Umbilical cord (tissue), 2 donors: ENCODE data around the gene PAFAH1B2. TPM values are rescaled to one million over a fixed set of nuclear protein-coding genes. Genes with fewer than 3 reads are reported as not detected.
"Not testable (repeated sequence)": the region's sequence is repeated elsewhere in the genome, so short reads cannot be mapped to it uniquely, and the experiment has no call there.

Source experiments
- DNase-seq: peaks from one replicate; pipeline ENCODE4 v3.0.0-alpha.2; 2015; ENCODE audit warnings: low spot score
- total RNA-seq: library from RNA; depleted of rRNA; stranded (reverse); fragments of >200 nt; gene quantifications from one replicate; pipeline ENCODE4 v1.2.3, GENCODE V29; 2014; ENCODE audit warnings: low replicate concordance; ENCODE audit not compliant: insufficient read depth

Gene PAFAH1B2
- total RNA-seq, 1 donor from 2014 or later: 117 TPM

DNA sequence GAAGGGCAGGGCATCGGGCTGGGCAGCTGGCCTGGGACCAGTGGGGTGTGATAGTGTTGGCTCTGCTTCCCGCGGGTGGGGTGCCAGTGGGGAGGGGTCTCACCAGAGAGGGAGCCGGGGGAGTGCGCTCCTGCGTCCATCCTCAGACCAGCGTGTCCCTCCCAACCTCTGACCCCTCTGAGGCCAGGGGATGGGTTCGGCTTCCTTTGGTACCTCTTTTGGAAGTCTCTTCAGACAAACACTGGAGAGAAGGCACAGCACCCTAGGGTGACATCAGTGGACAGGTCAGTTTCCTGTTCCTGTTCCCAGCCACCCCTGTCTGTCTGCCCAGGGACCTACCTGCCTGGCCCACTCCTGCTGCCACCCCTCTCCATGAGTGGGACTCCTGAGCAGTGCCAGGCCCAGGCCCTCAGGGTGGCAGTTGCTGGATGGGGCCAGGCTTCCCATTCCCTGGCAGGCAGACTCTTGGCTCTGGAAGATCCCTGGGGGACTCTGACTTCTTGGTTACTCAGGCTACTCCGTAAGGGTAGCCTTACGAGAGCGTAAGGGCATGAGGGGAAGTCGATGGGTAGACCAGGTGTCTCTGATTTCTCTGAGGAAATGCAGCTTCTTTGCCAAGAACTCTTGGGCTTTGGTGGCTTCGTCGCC lies 57.7 kb downstream of the PAFAH1B2 start:
- no peak for DNase-seq

DNA sequence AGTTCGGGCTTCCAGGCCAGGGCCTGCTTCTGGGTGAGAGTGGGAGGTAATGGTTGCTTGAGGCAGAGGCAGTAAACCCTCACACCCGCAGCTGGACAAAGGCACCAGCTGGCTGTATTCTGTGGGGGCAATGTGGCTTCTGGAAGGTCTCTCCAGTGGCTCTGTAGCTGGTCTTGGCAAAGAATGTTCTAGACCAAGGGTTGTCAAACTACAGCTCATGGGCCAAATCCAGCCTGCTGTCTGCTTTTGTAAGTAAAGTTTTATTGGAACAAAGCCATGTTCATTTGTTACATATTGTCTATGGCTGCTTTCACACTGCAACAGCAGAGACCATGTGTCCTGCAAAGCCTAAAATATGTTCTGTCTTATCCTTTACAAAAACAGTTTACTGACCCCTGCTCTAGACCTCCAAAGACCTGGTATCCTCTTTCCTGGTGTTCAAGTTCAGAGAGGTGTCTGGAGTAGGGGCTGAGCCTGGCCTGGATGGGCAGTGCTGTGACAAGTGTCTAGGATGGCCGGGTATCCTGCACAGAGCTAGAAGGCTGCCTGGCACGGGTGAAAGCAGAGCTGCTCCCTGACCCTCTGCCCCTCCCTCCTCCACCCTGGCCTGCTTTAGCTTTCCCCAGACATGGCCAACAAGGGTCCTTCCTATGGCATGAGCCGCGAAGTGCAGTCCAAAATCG lies 58.4 kb downstream of the PAFAH1B2 start:
- DNase-seq: no peak

DNA sequence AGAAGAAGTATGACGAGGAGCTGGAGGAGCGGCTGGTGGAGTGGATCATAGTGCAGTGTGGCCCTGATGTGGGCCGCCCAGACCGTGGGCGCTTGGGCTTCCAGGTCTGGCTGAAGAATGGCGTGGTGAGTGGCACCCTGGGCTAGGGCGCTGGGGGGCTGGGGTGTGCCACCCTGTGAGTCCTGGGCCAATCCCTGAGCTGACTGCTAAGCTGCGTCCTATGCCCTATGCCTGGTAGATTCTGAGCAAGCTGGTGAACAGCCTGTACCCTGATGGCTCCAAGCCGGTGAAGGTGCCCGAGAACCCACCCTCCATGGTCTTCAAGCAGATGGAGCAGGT lies 59.0 kb downstream of the PAFAH1B2 start:
- DNase-seq: no peak

DNA sequence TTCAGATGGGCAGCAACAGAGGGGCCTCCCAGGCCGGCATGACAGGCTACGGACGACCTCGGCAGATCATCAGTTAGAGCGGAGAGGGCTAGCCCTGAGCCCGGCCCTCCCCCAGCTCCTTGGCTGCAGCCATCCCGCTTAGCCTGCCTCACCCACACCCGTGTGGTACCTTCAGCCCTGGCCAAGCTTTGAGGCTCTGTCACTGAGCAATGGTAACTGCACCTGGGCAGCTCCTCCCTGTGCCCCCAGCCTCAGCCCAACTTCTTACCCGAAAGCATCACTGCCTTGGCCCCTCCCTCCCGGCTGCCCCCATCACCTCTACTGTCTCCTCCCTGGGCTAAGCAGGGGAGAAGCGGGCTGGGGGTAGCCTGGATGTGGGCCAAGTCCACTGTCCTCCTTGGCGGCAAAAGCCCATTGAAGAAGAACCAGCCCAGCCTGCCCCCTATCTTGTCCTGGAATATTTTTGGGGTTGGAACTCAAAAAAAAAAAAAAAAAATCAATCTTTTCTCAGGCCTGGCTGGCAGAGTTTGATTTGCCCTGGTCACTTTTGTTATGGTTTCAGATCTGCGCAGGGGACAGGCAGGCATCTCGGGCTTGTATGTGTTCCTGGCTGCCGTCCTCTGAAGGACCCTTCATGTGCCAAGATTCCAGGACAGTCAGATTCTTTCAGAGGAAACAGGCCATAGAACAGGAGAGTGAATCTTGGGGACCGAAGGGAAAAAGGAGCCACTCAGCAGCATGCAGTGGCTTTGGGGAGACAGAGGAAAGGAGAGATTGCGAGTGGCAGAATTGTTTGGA lies 60.4 kb downstream of the PAFAH1B2 start:
- DNase-seq: no peak

DNA sequence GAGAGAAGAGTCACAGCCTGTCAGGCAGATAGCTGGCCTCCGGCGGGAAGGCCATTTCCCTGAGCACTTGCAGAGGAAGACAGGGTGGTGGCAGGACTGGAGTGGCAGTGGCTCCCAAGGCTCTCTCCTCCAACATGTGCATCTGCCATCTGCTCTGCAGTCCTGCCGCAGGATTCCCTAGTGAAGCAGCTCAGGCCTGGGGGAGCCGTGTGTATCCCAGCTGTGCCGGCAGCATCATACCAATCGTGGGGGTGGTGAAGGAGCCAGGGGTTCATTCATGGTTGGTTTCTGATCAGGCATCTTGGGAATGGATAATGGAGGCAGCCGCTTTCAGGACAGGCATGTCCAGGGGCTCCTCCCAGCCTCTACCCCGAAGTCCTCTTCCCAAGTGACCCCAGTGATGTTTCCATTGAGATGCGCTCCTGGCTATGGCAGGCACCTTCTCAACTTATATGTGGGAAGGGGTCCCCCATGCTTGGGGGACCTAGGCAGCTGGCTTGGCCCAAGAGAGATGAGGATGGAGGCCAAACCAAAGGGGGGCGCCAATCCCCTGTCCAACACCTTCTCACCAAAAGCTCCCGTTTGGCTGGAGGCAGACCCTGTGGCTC lies 61.2 kb downstream of the PAFAH1B2 start:
- DNase-seq: no peak

DNA sequence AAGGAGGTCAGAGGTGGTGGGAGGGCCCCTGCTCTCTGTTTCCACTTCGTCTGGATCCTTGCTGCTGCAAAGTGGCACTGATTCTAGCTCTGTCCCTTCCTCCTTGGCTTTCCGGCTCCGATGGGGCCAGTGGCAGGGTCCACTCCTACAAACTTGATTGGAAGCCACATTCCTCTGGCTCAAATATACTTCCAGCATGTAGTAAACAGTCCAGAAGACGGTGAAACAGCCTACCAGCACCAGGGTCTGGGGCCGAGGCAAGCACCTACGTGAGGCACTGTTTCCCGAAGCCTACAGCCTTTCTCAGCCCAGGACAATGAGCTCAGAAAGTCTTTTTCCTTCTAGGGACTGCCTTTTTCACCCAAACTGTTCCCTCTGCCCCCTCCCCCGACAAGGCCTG lies 62.0 kb downstream of the PAFAH1B2 start:
- not testable (repeated sequence) for DNase-seq

DNA sequence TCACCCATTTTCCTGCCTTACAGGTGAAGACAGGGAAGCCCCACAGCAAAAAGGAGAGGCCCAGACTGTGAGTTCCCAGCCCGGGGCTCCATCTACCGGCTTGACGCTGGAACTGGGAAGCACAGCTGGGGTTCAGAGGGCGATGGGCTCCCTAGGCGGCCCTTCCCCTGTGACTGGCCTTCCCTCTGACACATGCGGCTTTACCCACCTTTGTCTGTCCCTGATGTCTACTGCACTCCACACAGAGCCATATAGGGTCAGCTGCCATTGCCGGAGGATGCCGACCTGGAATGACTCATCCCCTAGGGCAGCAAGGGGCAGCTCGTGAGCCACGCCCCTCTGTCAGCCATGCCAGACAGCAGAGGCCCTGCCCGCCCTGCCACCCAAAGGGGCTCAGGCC lies 62.8 kb downstream of the PAFAH1B2 start:
- not testable (repeated sequence) for DNase-seq

DNA sequence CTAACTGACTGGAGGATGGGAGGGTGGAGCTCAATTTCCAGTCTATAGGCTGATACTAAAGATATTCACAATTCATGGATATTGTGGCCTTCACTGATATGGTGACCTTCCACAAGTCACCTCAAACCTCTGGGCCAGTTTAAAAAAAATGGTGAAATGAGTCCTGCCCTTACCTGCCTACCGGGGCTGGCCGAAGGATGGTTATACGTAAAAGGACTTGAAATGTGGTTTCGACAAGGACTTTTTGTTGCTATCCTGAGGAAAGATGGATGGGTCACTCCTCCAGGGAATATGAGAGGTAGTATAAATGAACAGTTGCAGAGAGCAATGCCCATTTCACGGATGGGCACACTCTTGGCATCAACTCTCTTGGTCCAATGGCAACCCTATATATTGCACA lies 63.4 kb downstream of the PAFAH1B2 start:
- not testable (repeated sequence) for DNase-seq

DNA sequence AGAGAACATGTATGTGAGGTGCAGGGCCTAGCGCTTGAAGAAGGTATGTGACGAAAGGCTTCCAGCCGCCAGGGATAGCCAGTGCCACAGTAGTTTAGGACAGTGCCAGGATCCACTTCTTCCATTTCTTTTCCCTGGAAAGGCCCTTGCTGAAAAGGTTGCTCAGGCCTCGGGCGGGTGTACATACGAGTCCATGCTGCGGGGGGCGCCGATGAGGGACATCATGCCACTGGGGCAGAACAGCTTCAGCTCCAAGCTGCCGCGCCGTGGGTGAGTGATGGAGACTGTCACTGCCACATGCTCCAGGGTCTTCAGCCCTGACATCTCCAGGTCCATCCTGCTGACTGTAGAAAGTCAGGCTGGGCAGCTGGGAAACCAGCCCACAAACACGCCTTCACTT lies 64.6 kb downstream of the PAFAH1B2 start:
- not testable (repeated sequence) for DNase-seq

DNA sequence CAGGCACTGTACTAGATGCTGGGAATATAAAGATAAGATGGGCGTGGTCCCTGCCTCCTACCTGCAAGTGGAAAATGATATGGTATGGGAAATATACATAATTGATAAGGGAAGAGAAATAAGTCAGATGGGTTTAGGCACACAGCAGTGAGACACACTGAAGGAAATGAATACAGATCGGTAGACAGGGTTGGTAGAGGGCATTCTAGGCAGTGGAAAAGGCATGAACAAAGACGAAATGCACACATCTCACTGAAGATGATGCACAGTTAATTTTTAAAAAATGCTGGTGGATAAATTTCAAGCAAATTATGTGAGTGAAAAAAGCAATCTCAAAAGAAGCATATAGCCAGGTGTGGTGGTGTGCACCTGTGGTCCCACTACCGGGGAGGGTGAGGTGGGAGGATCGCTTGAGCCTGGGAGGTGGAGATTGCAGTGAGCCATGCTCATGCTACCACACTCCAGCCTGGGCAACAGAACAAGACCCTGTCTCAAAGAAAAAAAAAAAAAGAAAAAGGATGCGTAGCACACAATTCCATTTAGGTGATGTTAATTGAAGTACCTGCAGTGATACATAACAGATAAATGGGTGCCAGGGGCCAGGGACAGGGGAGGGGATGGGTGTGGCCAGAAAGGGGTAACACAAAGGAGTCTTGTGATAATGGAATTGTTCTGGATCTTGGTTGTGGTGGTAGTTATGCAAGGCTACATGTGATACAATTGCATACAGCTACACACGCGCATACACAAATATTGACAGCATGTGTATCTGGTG lies 65.5 kb downstream of the PAFAH1B2 start:
- DNase-seq: not testable (repeated sequence)

DNA sequence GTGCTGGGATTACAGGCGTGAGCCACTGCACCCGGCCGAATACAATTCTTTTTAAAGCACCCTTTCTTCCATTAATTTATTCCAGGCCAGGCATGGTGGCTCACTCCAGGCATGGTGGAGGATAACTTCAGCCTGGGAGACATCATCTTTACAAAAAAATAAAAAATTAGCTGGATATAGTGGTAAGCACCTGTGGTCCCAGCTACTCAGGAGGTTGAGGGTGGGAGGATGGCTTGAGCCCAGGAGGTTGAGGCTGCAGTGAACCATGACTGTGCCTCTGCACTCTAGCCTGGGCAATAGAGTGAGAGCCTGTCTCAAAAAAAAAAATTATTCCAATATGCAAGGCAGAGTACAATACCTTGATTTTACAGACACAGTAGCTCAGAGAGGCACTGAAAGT lies 66.5 kb downstream of the PAFAH1B2 start:
- DNase-seq: no peak

DNA sequence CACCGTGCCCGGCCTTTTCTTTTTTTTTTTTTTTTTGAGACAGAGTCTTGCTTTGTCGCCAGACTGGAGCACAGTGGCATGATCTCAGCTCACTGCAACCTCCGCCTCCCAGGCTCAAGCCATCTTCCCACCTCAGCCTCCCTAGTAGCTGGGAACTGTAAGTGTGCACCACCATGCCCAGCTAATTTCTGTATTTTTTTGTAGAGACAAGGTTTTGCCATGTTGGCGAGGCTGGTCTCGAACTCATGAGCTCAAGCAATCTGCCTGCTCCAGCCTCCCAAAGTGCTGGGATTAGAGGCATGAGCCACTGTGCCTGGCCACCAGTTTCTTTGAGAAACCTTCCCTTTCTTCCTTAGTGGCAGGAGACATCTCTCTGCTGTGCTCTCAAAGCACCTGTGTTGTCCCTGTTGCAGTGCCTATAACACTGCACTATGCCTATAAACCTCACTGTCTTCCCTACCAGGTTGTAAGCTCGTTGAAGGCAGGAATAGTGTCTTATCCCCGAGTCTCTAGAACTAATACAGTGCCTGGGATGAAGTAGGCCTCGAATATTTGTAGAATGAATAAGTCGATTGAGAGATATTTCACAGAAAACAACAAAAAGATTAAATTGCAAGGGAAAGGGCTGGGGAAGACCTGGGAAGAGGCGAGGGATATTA lies 68.7 kb downstream of the PAFAH1B2 start:
- no peak for DNase-seq

DNA sequence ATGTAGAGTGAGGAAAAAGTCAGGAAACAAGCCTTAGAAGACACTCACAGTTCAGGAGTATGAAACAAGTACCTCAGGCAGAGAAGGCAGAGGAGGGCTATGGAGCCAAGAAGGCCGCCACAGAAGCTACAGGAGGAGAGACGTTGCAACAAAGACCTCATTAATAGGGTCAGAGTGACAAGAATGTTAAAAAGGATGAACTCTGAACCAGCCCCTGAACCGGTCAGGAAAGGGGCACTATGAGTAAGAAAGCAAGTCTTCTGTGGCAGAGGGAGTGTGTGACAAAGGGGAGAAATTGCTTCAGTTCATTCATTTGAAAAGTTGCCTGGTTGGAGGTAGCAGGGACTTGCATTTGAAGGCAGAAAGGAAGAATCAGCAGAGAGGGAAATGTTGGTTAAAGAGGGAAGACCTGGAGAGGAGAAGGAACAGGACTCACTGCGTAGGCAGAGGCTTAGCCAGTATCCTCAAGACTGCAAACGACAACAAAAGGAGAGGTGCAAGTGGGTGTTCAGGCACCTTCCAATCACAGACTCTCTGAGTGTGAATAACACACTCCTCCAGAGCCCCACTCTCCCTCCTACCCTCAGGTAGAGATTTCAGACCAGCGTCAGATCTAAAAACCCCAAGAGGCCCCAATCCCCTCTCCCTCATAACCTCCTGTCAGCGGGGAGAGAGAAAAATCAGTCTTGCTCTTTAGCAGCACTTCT lies 70.5 kb downstream of the PAFAH1B2 start:
- DNase-seq: no peak

DNA sequence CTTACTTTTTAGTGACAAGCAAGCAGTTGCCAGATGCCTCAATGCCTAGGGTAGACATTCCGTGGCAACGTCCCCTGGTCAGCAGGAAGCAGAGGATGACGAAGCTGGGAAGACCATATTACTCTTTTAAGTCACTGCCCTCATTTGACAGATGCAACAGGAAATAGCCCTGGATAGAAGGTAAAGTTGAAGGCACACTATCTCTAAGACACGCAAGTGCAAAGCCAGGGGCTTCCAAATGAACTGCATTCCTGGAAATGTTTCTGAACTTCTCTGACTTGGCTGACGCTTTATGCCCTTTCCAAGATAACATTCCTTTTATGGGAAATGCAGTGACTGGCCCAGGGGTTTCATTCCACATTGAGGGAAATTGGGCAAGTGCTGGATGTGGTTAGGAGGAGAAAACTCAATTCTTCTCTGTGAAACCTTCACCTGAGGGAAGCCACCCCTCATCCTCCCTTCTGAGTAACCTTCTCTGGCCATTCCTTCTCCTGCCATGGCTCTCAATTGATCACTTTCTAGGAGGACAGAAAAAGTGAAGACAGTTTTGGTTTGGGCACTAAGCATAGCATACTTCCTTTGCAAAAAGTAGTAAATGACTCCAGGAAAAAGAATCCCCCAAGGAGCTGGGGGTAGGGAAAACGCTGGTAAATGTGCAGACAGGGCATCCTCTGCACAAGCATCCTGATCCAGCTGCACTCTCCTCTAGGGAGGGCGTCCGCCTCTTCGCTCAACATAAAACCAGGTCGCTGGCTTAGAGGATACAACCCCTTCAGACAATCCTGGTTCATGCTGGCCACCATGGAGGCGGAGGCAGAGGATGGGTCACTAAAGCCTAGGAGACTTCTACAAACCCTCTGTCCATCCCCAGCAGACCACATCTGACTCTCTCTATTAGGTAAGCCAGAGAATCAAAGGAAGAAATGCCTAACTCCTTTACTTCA lies 73.3 kb downstream of the PAFAH1B2 start:
- peak; percentile 80 for DNase-seq

DNA sequence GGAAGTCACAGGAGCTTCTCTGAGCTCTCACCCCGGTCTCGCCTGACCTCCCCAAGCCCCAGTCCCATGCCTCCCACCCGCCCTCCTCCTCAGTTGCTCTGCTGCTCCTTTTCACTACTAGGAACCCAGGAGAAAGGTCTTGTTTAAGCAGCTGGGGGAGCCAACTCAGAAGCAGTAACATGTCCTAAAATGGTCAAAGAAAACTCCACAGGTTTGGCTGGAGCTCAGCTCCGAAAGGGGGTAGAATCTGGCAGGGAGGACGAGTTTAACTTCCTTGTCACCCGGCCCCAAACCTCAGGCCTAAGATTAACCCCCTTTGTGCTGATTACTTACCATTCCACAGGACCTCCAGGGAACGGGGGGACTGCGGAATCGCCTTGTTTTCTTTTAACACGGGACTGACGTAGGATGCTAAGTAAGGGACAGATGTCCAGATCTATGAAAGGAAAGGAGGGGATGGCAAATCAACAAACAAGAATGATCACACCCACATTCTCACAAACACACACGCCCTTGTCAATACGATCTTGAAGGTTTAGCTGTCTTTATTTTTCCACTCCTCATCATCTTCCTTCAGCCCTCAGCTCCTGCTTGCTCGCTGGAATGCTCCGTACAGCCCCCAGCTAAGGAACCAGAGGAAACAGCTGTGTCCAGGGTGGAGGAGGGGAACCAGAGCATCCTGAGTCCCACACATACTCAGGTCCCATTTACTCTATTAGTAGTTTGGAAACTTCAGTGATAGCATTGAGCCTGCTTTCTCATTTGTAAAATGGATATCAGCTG lies 74.2 kb downstream of the PAFAH1B2 start:
- peak; percentile 73 for DNase-seq

DNA sequence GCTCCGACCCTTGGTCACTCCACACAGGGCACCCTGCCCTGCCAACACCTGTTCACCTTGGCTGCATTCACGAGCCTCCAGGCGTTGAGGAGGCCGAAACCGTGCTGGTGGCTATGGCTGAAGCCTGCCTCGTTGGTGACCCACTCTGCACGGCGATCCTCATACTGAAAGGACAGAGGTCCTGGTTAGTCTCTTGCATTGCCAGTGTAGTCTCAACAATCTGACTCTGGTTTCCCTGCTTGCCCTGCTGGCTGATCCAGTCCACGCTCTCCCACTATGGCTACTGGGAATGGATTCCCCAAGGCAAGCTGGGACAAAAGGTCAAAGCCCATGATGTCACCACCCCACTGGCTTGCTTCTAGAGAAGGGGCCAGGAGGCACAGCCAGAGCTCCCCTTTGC lies 74.9 kb downstream of the PAFAH1B2 start:
- no peak for DNase-seq

DNA sequence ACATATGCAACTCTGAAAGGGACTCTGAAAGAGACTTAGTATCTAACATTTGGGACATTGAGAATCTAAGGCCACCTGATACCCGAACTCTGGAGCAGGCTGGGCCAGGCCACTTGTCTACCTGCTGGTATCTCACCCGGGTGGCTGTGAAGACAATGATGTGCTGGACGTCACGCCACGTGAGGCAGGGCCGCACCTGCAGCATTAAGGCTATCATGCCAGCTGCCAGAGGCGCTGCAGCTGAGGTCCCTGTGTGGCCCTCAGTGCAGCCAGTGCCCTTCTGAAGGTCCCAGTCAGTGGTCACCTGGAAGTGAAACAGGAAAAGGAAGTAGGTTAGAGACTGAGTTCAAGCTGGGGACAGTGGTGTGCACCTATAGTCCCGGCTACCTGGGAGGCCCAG lies 75.4 kb downstream of the PAFAH1B2 start:
- DNase-seq: no peak

DNA sequence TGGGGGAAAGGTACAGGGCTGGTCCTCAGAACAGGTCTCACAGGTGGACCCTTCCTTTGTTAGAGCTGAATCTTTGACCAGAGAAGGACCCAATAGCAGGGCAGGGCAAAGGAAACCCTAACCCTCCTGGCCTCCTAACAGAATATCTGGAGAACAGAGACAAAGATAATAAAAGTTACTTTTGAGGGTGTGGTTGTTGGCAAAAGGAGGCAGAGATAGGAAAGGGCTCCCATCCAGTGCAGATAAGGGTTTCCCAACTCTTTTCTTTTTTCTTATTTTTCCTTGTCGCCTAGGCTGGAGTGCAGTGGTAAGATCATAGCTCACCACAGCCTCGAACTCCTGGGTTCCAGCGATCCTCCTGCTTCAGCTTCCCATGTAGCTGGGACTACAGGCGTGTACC lies 75.9 kb downstream of the PAFAH1B2 start:
- no peak for DNase-seq
